NCI-H2081 treated with DMSO at 0.1 percent for 48 hours (cell line): ENCODE results near the gene CORT.
"Not testable (repeated sequence)": the region's sequence is repeated elsewhere in the genome, so short reads cannot be mapped to it uniquely, and the experiment has no call there.

Experiments used
- DNase-seq: peaks from one replicate; lab custom pipeline; 2025; lab: John Stamatoyannopoulos, UW

Gene CORT

GRCh38 chr1:10438677-10439163, 11.1 kb upstream of the CORT start:
- no peak for DNase-seq

- DNase-seq: no peak
Measured at GRCh38 chr1:10440305-10440704, 9.5 kb upstream of the CORT start.

DNA sequence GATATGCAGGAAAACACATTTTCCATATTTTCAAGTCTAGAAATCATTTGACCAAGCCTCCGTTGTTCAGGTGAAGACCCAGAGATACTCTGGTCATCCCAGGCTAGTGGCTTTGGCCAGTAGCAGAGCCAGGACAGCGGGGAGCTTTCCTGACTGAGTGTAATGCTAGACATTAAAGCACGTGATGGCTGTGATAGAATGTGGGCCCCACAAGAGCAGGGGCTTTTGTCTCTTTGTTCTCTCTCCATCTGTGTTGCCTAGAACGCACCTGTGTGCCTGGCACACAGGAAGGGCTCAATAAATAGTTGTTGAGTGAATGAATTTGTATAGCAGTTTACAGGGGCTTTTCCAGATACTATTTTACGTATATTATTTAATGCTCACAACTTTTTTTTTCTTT, 9.0 kb upstream of the CORT start:
- no peak for DNase-seq

DNA sequence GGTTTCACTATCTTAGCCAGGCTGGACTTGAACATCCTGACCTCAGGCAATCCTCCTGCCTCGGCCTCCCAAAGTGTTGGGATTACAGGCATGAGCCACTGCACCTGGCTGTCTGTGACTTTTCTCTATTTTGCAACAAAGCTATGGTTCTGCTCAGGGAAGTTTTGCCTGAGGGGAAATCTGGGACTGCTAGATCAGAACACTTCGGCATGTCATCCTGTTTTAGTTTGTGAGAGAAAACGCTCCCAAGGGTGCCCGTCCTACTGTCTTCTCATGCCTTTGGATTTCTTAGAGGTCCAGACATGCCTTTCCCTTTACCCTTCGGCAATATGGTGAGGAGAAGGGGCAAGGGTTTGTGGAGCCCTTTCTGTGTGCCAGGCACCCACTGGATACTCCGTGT, 5.6 kb upstream of the CORT start:
- no peak for DNase-seq

DNA sequence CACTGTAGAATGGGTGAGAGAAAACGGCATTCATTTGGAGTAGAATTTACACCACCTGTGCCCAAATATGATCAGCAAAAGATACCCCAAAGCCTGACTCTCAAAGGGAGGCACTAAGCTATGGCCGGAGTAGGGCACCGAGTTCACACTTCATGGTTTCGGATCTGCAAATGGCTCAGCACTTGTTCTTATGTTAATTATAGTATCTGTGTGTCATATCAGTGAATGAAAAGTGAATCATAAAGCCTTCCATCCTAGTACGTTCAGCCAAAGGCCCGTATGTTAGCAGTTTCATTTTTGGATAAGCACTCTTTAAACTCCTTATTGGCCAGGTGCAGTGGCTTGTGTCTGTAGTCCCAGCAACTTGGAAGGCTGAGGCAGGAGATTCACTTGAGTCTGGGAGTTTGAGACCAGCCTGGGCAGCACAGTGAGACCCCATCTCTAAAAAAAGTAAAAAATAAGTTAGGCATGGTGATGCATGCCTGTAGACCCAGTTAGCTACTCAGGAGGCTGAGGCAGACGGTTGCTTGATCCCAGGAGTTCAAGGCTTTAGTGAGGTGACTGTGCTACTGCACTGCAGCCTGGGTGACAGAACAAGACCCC, 4.9 kb upstream of the CORT start:
- DNase-seq: no peak

- DNase-seq: no peak
Measured at GRCh38 chr1:10446790-10447422, 2.9 kb upstream of the CORT start.

DNA sequence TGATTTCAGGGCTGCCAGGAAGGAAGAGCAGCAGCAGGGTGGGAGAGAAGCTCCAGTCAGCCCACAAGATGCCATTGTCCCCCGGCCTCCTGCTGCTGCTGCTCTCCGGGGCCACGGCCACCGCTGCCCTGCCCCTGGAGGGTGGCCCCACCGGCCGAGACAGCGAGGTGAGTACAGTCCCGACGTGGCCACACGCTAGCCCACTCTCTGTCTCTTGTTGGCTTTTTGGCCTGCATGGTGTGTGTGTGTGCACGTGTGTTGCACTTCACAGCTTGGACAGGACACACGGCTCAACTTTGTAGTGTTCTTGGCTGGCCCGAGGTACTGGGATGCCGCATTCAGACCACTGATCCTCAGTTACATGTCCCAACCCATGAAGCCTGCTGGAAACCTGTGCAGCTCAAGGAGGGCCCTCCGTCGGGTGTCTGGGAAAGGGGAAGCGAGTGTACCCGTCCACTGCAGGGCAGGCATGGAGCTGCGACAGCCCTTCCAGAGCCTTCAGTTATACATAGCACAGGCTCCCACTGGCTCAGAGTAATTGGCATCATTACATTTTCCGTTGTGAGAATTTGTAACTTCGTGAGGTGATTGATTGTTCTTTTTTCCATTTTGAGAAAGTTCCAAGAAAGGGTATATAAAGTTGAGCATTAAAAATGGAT, 454 bp downstream of the CORT start:
- DNase-seq: no peak

- no peak for DNase-seq
Measured at GRCh38 chr1:10450836-10451235, 1.0 kb downstream of the CORT start.

GRCh38 chr1:10451287-10451686, 1.5 kb downstream of the CORT start:
- no peak for DNase-seq

- no peak for DNase-seq
Measured at GRCh38 chr1:10456048-10456447, 6.2 kb downstream of the CORT start.

DNA sequence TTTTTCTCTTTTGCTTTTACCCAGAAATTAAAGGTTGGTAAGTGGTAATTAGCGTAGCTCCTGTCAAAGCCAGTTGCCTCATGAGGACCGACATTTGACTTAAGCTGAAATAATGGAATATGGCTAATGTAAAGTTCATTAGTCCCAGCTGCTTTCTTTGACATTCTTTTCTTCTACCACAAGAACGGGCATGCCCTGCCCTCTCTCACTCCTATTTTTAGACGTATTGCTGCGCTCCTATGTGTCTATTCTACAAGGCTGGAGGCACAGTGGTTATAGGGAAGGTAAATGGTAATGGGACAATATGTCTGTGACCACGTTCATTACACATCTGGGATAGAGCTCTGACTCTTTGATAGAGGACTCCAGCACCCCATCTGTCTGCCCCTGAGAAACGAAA, 6.8 kb downstream of the CORT start:
- no peak for DNase-seq

DNA sequence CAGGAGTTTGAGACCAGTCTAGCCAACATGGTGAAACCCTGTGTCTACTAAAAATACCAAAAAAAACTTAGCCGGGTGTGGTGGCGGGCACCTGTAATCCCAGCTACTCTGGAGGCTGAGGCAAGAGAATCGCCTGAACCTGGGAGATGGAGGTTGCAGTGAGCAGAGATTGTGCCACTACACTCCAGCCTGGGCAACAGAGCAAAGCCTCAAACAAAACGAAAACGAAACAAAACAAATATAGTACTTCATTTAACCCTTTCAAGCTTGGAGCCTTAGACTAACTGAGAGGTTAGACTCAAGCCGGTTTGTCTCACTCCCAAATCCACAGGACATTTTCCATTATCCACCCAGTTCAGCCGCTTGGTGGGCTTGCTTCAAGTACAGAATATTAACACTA, 7.6 kb downstream of the CORT start:
- not testable (repeated sequence) for DNase-seq

DNA sequence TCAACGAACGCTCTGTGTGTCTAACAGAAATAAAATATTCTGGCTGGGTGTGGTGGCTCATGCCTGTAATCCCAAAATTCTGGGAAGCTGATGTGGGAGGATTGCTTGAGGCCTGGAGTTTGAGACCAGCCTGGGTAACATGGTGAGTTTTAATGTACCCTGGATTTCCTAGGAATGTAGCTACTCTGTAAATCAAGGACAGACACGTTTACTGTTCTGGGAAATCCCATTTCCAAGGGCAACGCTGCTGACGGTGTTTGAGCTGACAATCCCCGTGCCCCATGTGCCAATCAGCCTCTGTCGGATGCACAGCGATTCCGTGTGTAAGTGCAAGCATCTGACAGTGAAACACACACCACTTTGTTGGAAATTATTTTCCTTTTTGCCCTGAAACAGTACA, 8.0 kb downstream of the CORT start:
- no peak for DNase-seq

DNA sequence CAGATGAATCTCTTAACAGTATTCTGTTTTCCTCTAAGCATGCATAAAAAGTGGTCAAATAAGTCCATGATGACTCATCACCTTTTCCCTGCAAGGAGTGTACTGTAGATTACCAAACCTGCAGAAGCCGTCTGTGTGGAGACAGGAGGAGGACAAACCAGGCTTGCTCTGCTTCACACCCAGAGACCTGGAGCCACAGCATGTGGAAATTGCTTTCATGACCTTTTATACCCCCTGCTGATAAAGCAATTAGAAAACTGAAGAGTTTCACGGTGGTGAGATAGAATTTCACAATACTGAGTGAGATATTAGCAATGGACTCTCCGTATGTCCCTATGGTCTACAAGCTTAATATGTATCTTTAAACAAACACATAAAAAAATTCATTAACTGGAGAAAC, 9.4 kb downstream of the CORT start:
- no peak for DNase-seq

- no peak for DNase-seq
Measured at GRCh38 chr1:10467078-10467477, 17.2 kb downstream of the CORT start.

DNA sequence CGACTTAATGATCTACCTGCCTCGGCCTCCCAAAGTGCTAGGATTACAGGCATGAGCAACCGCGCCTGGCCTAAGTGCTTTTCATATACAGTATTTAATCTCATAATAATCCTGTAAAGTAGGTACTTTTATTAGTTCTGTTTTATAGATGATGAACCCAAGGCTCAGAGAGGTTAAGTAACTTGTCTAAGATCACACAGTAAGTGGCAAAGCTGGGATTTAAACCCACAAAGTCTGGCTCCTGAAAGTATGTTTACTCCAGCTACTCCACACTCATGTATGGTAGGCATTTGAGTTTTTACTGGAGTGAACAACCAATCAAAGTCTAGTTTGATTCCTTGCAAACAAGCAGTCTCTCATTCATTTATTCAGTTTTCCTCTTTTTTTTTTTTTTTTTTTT, 20.2 kb downstream of the CORT start:
- DNase-seq: no peak

DNA sequence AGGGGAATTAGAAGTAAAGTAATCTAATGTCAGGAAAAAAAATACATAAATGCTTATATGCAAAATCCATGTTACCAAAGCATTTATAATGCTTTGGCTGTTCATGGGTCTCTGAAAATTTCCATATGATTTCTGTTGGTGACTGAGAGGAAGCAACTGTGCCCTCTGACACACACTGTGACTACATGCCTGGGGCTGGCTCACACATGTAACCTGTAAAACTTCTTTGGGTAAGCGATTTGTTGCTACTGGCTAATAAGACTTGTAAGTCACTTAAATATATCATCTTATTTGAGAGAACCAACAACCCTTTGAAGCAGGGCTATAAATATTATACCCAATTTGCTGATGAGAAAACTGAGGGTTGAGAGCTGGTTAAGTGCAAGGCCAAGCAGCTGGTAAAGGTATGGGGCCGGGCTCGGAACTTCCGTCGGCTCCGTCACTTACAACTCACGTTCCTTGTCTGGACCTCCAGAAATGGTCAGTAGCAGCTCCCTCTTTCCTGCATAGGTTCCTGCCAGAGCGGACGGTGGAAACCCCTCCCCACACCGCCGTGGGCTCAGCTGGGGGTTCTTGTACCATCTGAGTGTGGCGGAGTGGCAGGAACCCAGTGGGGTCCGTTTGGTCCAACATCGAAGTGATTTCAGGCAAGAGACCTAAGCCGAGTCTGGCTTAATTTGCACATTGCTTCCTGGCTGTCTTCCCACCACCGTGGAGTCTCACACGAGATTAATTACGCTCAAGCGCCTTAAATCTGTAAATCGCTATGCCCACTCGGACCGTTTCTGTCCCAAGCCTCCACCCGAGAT, 21.8 kb downstream of the CORT start:
- no peak for DNase-seq

DNA sequence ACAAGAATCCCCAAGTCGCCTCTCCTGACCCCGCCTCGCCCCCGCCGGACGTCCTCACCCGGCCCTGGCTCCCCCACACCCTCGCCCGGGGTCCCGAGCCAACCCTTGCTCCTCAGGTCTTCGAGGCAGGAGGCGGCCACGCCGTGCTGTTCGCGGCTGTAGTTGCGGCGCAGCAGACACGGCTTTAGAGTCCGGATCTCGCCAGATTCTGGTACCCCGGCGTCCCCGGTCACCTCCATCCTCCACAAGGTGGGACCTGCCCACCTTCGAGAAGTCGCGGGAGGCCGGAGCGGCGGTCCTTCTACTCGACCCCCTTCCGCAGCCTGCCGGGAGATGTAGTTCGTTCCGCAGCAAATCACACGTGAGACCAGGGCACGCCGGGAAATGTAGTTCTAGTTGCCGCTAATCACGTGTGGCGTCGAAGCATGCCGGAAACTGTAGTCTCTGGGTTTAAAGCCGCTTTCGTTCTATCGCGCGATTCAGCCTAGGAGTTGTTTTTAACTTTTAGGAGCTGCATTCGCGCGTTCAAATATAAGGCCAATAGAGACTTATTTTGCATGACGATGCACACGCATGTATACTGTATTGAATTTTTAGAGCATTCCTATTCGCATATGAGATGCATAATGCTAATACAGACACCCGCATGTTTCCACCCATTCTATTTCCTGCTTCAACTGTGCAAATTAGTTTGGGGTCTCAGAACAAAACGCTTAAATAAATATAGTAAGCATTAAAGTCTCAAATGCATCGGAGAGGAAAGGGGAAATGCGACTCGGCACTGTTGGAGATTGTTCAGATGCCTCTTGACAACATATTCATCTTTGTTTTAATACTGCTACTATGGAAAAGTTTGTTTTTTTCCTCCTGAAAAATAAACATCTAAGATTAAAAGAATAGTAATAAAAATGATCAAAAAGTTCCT, 22.7 kb downstream of the CORT start, which contains the start of gene DFFA:
Gene DFFA (minus strand): TSS at position 310 of the 925 bp plus-strand sequence. CDS start 71 bp downstream, at position 239.
- DNase-seq: peak; percentile 91

- no peak for DNase-seq
Measured at GRCh38 chr1:10473145-10473765, 23.4 kb downstream of the CORT start.

DNA sequence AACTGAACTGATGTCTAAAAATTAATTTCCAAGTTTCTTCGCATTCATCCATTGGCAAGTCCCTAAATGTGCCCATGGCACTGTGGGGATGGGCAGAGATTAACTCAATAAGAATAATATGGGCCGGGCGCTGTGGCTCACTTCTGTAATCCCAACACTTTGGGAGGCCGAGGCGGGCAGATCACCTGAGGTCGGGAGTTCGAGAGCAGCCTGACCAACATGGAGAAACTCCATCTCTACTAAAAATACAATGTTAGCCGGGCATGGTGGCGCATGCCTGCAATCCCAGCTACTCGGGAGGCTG, 24.4 kb downstream of the CORT start:
- not testable (repeated sequence) for DNase-seq
